H7 (cell line): ENCODE data around the gene ADAMTSL5. TPM values are rescaled to one million over a fixed set of nuclear protein-coding genes. Genes with fewer than 3 reads are reported as not detected.

Experiments
- DNase-seq: peaks from one replicate; pipeline ENCODE4 v3.0.0; 2012
- H3K27me3 ChIP-seq: 2 replicates; pipeline ENCODE4 v1.6.0; 2011; ENCODE audit warnings: mild to moderate bottlenecking, low read length; ENCODE audit not compliant: control insufficient read depth, insufficient read depth
- H3K36me3 ChIP-seq: replicated peaks from 2 replicates; pipeline ENCODE4 v1.5.1; 2011; ENCODE audit warnings: low read length; ENCODE audit not compliant: control insufficient read depth, insufficient read depth
- H3K4me3 ChIP-seq: 2 replicates; pipeline ENCODE4 v1.5.1; 2011; ENCODE audit warnings: low read depth, mild to moderate bottlenecking, control low read depth, low read length, moderate library complexity; ENCODE audit not compliant: insufficient read depth
- total RNA-seq: library from RNA; depleted of rRNA; stranded (reverse); fragments of >200 nt; shearing (Covaris generic); gene quantifications from 2 replicates; pipeline ENCODE4 v1.2.3, GENCODE V29; 2014

The ADAMTSL5 gene
- total RNA-seq, 1 experiment from 2014 or later, result 0.21 TPM

DNA sequence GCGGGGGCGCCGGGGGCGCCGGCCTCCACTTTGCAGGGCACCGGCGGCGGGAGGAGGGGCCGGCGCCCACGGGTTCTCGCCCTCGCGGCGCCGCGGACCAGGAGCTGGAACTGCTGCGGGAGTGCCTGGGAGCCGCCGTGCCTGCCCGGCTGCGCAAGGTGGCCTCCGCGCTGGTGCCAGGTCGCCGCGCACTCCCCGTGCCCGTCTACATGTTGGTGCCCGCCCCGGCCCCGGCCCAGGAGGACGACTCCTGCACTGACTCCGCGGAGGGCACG lies 45.7 kb downstream of the ADAMTSL5 start:
- DNase-seq, result no peak
- Histone ChIP-seq H3K36me3 (no peaks in the 10 kb centered on the region), H3K4me3 (peak overlapping the region; percentile 12; the same call in 1 of the 2 replicates), H3K27me3 (peaks cover 71% of the 10 kb centered on the region)

DNA sequence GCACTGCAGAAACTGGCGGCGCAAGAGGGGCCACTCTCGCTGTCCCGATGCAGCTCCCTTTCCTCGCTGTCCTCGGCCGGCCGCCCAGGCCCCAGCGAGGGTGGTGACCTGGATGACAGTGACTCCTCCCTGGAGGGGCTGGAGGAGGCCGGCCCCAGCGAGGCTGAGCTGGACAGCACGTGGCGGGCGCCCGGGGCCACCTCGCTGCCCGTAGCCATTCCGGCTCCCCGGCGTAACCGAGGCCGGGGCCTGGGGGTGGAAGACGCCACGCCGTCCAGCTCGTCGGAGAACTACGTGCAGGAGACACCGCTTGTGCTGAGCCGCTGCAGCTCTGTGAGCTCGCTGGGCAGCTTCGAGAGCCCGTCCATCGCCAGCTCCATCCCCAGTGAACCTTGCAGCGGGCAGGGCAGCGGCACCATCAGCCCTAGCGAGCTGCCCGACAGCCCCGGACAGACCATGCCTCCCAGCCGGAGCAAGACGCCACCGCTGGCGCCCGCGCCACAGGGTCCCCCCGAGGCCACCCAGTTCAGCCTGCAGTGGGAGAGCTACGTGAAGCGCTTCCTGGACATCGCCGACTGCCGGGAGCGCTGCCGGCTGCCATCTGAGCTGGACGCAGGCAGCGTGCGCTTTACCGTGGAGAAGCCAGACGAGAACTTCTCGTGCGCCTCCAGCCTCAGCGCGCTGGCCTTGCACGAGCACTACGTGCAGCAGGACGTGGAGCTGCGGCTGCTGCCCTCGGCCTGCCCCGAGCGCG lies 46.2 kb downstream of the ADAMTSL5 start:
- Histone ChIP-seq H3K4me3 (peak overlapping the region; percentile 12; the same call in 1 of the 2 replicates), H3K27me3 (peaks cover 66% of the 10 kb centered on the region), H3K36me3 (no peaks in the 10 kb centered on the region)
- peak; percentile 83 for DNase-seq

DNA sequence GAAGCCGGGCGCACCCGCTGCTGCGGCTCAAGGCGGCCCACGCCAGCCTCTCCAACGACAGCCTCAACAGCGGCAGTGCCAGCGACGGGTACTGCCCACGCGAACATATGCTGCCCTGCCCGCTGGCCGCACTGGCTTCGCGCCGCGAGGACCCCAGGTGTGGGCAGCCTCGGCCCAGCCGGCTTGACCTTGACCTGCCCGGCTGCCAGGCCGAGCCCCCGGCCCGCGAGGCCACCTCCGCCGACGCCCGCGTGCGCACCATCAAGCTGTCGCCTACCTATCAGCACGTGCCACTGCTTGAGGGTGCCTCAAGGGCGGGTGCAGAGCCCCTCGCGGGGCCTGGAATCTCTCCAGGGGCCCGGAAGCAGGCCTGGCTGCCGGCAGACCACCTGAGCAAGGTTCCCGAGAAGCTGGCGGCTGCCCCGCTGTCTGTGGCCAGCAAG lies 46.8 kb downstream of the ADAMTSL5 start:
- H3K27me3 ChIP-seq, result peaks cover 60% of the 10 kb centered on the region
- peak; percentile 78 for DNase-seq
- no peak overlapping the region for H3K4me3 ChIP-seq
- no peaks in the 10 kb centered on the region for H3K36me3 ChIP-seq

DNA sequence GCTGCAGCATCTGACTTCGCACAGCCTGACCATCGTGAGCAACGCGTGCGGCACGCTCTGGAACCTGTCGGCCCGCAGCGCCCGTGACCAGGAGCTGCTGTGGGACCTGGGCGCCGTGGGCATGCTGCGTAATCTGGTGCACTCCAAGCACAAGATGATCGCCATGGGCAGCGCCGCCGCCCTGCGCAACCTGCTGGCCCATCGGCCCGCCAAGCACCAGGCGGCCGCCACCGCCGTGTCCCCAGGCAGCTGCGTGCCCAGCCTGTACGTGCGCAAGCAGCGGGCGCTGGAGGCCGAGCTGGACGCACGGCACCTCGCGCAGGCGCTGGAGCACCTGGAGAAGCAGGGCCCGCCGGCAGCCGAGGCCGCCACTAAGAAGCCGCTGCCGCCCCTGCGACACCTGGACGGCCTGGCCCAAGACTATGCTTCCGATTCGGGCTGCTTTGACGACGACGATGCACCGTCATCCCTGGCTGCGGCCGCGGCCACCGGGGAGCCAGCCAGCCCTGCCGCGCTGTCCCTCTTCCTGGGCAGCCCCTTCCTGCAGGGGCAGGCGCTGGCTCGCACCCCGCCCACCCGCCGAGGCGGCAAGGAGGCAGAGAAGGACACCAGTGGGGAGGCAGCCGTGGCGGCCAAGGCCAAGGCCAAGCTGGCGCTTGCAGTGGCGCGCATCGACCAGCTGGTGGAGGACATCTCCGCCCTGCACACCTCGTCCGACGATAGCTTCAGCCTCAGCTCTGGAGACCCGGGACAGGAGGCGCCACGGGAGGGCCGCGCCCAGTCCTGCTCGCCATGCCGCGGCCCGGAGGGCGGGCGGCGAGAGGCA lies 47.4 kb downstream of the ADAMTSL5 start:
- Histone ChIP-seq H3K4me3 (no peak overlapping the region), H3K27me3 (peaks cover 53% of the 10 kb centered on the region)
- DNase-seq, result peak; percentile 93

DNA sequence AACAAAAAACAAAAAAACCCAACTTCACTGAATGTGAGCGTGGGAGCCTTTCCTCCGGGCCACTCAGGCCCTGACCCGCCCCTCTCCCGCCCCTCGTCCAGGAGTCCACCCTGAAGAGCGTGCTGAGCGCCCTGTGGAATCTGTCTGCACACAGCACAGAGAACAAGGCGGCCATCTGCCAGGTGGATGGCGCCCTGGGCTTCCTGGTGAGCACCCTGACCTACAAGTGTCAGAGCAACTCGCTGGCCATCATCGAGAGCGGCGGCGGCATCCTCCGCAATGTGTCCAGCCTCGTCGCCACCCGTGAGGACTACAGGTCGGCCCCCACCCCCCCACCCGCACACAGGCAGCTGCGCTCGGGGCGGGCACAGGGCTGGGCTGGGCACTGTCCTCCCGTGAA lies 51.0 kb downstream of the ADAMTSL5 start:
- no peak overlapping the region for H3K4me3 ChIP-seq
- no peak for DNase-seq
- peaks cover 27% of the 10 kb centered on the region for H3K27me3 ChIP-seq
- H3K36me3 ChIP-seq, result no peaks in the 10 kb centered on the region

More for the DNA sequence above, 47.4 kb downstream of the ADAMTSL5 start:
- H3K36me3 ChIP-seq, result no peaks in the 10 kb centered on the region

GRCh38 chr19:1460033-1460995 lies 52.5 kb downstream of the ADAMTSL5 start:
- H3K27me3 ChIP-seq, result peaks cover 21% of the 10 kb centered on the region
- H3K4me3 ChIP-seq, result no peak overlapping the region
- DNase-seq, result no peak

DNA sequence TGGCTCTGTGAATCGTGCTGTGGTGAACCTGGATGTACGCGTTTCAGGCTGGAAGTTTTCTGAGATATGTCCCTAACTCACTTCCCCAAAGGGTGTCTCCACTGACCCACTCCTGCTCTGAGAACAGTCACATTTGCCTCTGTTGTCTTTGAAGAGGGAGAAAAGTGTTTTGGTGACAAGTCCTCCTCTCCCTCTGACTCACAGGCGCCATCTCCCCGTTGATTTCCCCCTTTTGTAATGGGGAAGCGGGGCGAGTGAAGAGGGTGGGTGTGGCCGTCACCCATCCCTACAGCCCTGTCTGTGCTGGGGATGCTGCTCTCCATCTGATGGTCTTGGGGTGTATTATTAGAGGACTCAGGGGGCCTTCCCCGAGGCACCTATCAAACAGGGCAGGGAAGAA lies 53.3 kb downstream of the ADAMTSL5 start:
- no peak for DNase-seq
- no peaks in the 10 kb centered on the region for H3K36me3 ChIP-seq
- peaks cover 23% of the 10 kb centered on the region for H3K27me3 ChIP-seq

More at GRCh38 chr19:1460033-1460995, 52.5 kb downstream of the ADAMTSL5 start:
- no peaks in the 10 kb centered on the region for H3K36me3 ChIP-seq

GRCh38 chr19:1457892-1458291 lies 54.9 kb downstream of the ADAMTSL5 start:
- Histone ChIP-seq H3K4me3 (no peak overlapping the region), H3K36me3 (no peaks in the 10 kb centered on the region), H3K27me3 (peaks cover 36% of the 10 kb centered on the region)
- DNase-seq, result no peak

More for the DNA sequence above, 53.3 kb downstream of the ADAMTSL5 start:
- H3K4me3 ChIP-seq, result no peak overlapping the region

DNA sequence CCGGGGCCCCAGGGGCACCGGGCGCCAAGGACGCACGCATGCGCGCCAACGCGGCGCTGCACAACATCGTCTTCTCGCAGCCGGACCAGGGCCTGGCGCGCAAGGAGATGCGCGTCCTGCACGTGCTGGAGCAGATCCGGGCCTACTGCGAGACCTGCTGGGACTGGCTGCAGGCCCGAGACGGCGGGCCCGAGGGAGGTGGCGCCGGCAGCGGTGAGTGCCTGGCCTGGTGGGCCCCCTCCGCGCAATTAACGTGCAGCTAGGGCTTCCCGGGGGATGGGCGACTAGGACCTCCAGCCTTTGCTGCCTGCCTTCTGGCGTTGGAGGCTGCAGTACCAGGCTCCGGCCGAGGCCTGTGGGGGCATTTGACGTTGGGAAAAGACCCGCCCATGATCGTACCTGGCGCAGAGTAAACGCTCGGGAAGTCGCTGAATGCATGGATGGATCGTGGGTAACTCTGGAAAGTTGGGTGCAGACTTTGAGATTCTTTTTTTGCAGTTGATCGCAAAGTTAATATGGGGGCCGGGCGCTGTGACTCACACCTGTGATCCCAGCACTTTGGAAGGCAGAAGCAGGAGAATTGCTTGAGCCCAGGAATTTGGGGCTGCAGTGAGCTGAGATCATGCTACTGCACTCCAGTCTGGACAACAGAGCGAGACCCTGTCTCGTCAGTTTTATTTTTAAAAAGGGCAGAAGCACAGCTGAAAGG lies 55.6 kb downstream of the ADAMTSL5 start:
- peaks cover 43% of the 10 kb centered on the region for H3K27me3 ChIP-seq
- peak; percentile 85 for DNase-seq
- no peak overlapping the region for H3K4me3 ChIP-seq
- H3K36me3 ChIP-seq, result no peaks in the 10 kb centered on the region

DNA sequence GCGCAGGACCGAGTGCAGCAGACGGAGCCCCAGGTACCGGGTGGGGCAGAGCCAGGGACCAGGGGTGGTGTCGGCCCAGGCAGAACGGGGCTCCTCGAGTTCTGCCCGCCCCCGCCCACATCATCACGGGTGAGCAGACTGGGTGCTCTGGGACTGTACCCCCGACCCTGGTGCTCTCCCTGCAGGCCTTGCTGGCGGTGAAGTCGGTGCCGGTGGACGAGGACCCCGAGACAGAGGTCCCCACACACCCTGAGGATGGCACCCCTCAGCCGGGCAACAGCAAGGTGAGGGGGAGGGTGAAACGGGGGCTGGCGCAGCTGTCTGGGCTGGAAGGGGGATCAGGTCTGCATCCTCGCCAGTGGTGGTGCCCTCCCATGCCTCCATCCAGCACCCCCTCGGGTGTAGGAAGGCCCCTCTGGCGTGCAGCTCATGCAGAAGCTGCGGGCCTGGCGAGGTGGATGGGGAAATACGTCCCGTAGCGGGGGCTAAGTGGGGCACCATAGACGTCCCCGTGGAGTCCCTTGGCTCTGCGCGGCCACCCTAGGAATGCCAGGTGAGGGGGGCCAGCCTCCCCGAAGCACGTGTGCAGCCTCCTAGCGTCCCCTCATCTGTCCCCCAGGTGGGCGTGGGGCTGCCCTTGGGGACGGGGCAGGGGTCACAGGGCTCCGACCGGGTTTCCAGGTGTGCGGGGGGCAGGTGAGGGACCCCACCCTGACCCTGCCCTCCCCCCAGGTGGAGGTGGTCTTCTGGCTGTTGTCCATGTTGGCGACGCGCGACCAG lies 56.5 kb downstream of the ADAMTSL5 start:
- Histone ChIP-seq H3K36me3 (no peaks in the 10 kb centered on the region), H3K27me3 (peaks cover 49% of the 10 kb centered on the region), H3K4me3 (no peak overlapping the region)
- no peak for DNase-seq

DNA sequence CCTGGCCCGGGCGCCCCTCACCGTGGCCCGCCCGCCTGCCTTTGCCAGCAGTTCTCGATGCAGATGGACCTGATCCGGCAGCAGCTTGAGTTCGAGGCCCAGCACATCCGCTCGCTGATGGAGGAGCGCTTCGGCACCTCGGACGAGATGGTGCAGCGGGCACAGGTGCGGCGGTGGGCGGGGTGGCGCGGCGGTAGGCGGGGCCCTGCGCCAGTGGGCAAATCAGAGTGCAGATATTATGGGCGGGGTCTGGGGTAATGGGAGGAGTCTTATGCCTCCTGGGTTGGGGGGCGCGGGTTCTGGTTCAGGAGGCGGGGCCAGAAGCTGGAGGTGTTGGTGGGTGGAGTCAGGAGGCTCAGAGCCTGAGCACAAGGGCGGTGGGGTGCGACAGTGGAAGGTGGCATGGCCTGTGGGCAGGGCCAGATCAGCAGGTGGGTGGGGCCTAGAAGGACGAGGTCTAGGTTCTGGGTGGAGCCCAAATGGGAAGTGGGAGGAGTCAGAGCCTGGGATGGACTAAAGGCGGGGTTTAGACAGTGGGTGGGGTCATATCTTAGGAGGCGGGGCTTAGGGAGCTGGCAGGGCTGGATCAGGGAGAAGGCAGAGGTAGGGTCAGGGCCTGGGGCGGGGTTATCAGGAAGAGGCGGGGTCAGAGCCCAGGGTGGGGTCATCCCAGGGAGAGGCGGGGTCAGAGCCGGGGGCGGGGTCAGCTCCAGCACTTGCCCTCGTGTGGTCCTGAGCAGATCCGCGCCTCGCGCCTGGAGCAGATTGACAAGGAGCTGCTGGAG lies 57.3 kb downstream of the ADAMTSL5 start:
- Histone ChIP-seq H3K36me3 (no peaks in the 10 kb centered on the region), H3K27me3 (peaks cover 57% of the 10 kb centered on the region), H3K4me3 (peak overlapping the region; percentile 31)
- DNase-seq, result peak; percentile 99
